Left forelimb (tissue), 1 donor: ENCODE measurements around the gene POFUT1.
A peak's percentile ranks its signal among the peaks of the same experiment; 100 is the strongest.

ENCODE experiments used
- DNase-seq: peaks from one replicate; pipeline ENCODE4 v3.0.0-alpha.2; 2018; ENCODE audit warnings: low spot score

POFUT1 gene

DNA sequence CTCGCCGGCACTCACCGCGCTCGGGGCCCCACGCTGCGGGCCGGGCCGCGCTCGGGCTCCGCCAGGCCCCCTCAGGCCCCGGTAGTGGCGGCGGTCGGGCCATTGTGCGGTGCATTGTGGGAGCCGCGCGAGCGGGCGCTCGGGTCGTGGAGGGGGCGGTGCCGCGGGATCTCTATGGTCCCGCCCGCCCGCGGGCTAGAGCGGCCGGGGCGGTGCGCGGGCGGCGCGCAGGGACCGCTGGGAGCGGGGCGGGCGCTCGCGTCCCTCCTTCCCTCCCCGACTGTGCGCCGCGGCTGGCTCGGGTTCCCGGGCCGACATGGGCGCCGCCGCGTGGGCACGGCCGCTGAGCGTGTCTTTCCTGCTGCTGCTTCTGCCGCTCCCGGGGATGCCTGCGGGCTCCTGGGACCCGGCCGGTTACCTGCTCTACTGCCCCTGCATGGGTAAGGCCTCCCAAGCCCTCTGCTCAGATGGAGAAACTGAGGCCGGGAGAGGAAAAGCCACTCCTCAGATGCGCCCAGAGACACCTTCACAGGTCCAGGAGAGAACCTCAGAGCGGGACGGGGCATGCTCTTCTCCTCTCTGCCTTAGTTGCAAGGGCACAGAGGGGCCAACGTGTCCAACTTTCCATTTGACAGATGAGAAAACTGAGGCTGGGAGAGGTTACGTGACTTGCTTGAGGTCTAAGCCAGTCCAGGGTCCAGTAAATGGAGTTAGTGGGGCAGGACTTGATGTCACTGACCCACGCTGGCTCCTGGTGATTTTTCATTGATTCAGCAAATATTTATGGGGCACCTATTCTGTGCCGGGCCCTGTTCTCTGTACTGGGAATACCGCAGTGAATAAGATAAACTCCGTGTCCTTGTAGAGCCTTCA lies at the start of gene POFUT1, which contains the start of gene PLAGL2:
TSS of gene POFUT1 (plus strand) at position 255 of the 873 bp plus-strand sequence. CDS start at position 317, 62 bp downstream.
TSS of gene PLAGL2 (minus strand) at position 118 of the 873 bp plus-strand sequence. CDS start 5,565 bp downstream, outside the sequence.
- peak; percentile 91 for DNase-seq

GRCh38 chr20:32158351-32158750 lies 49.3 kb upstream of the POFUT1 start:
- peak; percentile 41 for DNase-seq

- DNase-seq = peak; percentile 54
These were observed 48.6 kb upstream of the POFUT1 start for GRCh38 chr20:32158943-32159660.

- peak; percentile 60 for DNase-seq
These were observed 47.9 kb upstream of the POFUT1 start for GRCh38 chr20:32159766-32160221.

- peak; percentile 22 for DNase-seq
These were observed 47.3 kb upstream of the POFUT1 start for GRCh38 chr20:32160341-32160740.

- no peak for DNase-seq
These were observed 45.3 kb upstream of the POFUT1 start for GRCh38 chr20:32162351-32162750.

DNA sequence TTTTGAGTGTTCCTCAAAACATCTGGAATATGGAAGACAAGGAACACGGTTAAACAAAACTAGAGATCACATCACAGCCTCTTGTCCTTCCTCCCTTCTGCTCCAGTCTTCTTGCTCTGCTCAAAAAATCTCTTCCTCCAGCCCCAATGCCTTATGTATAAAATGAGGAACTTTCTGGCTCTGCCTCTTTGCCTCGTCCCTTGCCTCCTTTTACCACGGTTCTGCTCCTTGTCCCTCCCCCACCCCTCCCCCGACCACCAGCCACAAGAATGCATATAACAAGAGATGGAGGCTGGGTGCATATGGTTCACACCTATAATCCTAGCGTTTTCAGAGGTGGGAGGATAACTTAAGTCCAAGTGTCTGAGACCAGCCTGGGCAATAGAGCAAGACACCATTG lies 43.7 kb upstream of the POFUT1 start:
- DNase-seq = no peak

DNA sequence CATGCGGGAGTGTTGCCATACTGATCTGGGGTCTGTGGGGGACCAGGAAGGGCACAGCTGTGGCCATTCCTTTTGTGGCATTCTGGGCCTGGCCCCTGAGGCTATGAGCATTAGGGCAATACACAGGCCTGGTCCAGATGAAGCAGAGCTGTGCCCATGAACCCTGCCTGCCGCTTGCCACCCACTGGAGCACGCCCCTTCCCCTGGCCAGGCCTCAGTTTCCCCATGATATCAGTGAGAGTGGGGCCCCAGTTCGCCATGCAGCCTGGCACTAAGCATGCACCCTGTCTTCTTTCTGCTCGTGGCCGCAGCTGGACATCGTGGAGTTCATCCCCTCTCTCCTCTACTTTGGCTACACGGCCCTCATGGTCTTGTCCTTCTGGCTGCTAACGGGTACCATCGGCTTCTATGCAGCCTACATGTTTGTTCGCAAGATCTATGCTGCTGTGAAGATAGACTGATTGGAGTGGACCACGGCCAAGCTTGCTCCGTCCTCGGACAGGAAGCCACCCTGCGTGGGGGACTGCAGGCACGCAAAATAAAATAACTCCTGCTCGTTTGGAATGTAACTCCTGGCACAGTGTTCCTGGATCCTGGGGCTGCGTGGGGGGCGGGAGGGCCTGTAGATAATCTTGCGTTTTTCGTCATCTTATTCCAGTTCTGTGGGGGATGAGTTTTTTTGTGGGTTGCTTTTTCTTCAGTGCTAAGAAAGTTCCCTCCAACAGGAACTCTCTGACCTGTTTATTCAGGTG lies 42.5 kb upstream of the POFUT1 start:
- peak; percentile 48 for DNase-seq

DNA sequence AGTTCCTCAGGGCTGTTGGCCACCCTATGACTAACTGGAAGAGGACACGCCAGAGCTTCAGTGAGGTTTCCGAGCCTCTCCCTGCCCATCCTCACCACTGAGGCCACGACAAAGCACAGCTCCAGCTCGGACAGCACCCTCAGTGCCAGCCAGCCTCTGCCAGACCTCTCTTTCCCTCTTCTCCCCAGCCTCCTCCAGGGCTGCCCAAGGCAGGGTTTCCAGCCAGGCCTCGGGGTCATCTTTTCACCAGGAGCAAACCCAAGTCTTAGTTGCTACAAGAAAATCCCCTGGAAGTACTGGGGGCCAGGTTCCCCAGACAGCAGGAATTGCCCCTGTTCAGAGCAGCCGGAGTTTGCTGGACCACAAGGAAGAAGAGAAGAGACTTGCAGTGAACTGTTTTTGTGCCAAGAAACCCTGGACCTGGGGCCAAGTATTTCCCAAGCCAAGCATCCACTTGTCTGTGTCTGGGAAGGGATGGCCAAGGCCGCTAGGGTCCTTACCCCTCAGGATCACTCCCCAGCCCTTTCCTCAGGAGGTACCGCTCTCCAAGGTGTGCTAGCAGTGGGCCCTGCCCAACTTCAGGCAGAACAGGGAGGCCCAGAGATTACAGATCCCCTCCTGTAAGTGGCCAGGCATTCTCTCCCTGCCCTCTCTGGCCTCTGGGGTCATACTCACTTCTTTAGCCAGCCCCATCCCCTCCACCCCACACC lies 41.7 kb upstream of the POFUT1 start:
- peak; percentile 55 for DNase-seq

GRCh38 chr20:32167552-32167951 lies 40.1 kb upstream of the POFUT1 start:
- DNase-seq = no peak

DNA sequence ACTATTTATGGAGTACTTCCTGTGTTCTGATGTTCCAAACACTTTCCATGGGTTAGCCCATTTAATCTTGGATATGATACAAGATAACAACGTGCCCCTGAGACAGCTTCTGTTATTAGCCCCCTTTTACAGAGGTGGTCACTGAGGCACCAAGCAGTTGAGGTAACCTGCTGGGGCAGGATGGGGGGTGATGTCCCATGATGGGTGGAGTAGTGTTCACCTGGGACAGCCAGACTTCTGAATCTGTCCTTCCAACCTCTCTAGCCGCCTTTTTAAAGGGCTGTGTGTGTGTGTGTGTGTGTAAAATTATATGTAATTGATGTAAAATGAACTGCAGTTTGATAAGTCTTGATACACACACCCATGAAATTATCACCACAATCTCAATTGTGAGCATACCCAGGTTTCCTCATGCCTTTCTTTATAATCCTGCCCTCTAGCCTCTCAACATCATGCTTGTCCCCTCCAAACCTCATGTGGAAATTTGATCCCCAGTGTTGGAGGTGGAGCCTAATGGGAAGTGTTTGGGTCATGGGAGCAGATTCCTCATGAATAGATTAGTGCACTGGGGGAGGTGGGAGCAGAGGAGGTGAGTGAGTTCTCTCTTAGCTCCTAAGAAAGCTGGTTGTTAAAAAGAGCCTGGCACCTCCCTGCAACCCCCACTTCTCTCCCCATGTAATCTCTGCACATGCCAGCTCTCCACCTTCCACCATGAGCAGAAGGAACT lies 39.3 kb upstream of the POFUT1 start:
- DNase-seq = peak; percentile 38

DNA sequence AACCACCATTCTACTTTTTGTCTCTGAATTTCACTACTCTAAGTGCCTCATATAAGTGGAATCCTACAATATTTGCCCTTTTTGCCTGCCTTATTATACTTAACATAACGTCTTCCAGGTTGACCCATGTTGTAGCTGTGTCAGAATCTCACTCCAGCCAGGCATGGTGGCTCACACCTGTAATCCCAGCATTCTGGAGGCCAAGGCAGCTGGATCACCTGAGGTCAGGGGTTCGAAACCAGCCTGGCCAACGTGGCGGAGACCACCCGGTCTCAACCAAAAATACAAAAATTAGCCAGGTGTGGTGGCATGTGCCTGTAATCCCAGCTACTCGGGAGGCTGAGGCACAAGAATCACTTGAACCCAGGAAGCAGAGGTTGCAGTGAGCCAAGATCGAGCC lies 30.0 kb upstream of the POFUT1 start:
- DNase-seq = peak; percentile 15

- no peak for DNase-seq
These were observed 28.2 kb upstream of the POFUT1 start for GRCh38 chr20:32179515-32179914.

DNA sequence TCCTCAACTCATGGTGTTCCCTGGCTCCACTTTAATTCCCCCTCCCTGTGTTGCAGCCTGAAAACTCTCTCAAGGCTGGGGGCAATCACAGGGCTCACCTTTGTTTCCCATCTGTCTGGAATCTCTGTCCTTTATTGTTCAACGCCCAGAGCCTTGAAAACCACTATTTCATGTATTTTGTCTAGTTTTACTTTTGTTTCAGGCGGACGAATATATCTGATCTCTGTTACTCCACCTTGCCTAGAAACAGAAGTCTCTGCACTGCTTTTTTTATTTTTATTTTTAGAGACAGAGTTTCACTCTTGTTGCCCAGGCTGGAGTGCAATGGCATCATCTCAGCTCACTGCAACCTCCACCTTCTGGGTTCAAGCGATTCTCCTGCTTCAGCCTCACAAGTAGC lies 27.7 kb upstream of the POFUT1 start:
- peak; percentile 5 for DNase-seq

GRCh38 chr20:32181606-32182005 lies 26.1 kb upstream of the POFUT1 start:
- no peak for DNase-seq

DNA sequence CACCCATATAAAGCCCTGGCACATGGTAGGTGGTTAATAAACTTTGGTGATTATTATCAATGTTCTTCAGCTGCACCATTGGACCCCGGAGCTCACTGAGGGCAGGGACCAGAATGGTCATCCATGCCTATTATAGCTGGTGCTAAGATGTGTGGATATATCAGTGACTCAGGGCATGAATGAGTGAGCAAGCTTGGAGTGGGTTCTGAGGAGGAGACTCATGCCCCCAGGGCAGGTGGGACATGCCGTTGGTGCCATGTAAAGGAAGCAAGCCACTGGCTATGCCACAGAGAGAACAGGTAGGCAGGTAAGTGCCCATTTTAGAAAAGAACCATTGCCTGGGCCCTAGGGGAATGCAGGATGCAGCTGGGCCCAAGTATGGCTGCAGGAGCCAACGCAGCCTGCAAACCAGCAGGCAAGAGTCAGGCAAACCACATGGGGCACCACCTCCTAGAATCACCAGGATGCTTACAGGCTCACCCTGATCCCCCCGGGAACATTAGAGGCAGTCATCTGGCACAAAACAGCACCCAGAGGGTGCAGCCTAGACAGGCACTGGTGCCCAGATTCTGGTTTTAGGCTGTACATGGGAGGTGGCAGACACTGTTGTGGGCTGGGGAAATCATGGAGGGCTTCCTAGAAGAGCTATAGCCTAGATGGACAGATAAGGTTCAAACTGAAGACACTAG lies 23.6 kb upstream of the POFUT1 start:
- no peak for DNase-seq

DNA sequence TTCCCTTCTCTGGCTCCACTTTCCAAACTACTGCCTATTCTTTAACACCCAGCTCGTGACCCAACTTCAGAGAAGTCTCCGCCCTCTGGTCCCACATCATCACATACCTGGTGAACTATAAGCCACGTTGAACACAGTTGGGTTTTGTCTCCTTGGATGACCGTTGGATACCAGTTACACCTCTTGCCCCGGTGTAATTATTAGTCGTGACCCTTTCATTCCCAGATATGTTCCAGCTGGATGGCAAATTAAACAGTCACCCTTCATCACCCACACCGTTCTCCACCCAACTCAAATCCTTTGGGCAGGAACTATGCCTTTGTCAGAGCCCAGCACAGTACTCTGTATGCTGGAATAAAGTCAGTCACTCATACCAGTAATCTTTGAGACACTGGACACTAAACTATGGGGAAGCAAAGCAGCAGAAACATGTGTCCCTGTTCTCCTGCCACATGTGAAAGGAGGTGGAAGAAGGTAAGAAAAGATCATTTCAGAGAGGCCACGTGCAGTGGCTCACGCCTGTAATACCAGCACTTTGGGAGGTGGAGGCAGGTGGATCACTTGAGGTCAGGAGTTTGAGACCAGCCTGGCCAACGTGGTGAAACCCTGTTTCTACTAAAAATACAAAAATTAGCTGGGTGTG lies 22.6 kb upstream of the POFUT1 start:
- DNase-seq = no peak

- DNase-seq = no peak
These were observed 21.2 kb upstream of the POFUT1 start for GRCh38 chr20:32186506-32186905.

DNA sequence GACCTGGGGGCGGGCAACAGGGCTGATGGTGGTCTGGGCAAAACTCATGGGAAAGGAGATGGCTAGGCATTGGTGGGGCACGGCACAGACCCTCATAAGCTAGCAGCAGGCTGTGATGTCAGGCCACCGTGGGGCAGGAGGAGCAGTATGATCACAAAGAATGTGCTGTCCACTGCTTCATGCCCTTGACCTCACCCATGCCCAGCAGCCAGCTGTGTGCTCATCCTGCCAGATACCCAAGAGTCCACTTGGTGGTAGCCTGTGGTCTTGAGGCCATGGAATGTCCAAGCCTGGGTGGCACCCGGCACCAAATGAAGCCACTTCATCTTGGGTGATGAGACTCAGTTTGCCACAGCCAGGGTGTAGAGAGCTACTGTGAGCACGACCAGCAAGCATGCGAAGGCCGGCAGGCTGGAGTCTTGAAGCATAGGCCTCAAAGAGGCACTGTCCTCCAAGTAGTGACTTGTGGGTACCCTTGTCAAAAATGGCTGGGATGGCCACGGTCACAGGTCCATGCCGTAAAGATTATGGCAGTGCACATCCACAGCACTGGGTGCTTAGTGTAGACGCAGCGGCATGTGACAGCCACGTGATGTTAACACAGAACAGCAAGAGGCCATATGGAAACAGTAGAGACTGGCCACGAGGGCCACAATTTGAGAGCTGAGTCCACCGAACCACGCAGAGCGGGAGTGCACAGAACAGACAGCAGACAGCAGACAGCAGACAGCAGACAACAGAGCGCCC lies 19.1 kb upstream of the POFUT1 start:
- no peak for DNase-seq
